OCI-LY1 (cell line): Measurements from ENCODE around the gene STMN1.

Source experiments
- CTCF ChIP-seq: fragments of 200-600 bp; sonication (generic), shearing (Covaris generic); IDR thresholded peaks from 2 replicates; pipeline ENCODE4 v1.5.1; 2017; ENCODE audit warnings: mild to moderate bottlenecking, antibody characterized with exemption, low read length, moderate library complexity, mixed read lengths
- EZH2 ChIP-seq: fragments of 200-600 bp; sonication (generic), shearing (Covaris generic); IDR thresholded peaks from 2 replicates; pipeline ENCODE4 v1.8.0; 2017; ENCODE audit warnings: borderline replicate concordance, mixed run types, mild to moderate bottlenecking, antibody characterized with exemption, low read length, moderate library complexity, mixed read lengths

GRCh38 chr1:25911162-25911561, 4.9 kb upstream of the STMN1 start:
- TF ChIP-seq CTCF, result no peak
- no peak for TF ChIP-seq EZH2
